Liver (tissue), 3 donors: ENCODE results near the gene FBXL15.

ENCODE experiments used
- GABPA ChIP-seq, 2 donors: IDR thresholded peaks in 1 of 2; conservative IDR thresholded peaks in 1 of 2; 2 replicates each; pipeline ENCODE4 v1.6.1; 2016; ENCODE audit warnings: antibody characterized with exemption in 2 of 2, mild to moderate bottlenecking in 1 of 2, moderate library complexity in 1 of 2
- HNF4G ChIP-seq: IDR thresholded peaks from 2 replicates; pipeline ENCODE4 v1.6.1; 2016; ENCODE audit warnings: antibody characterized with exemption
- JUND ChIP-seq, 2 donors: IDR thresholded peaks; 2 replicates each; pipeline ENCODE4 v1.6.1; 2016; ENCODE audit warnings: antibody characterized with exemption in 2 of 2
- NR2F2 ChIP-seq: IDR thresholded peaks from 2 replicates; pipeline ENCODE4 v1.6.1; 2016; ENCODE audit warnings: antibody characterized with exemption
- RAD21 ChIP-seq, 2 donors: IDR thresholded peaks; 2 replicates each; pipeline ENCODE4 v1.6.1; 2016; ENCODE audit warnings: antibody characterized with exemption in 2 of 2, mild to moderate bottlenecking in 2 of 2
- TAF1 ChIP-seq: conservative IDR thresholded peaks from 2 replicates; pipeline ENCODE4 v1.6.1; 2016; ENCODE audit warnings: antibody characterized with exemption, mild to moderate bottlenecking
- YY1 ChIP-seq: IDR thresholded peaks from 2 replicates; pipeline ENCODE4 v1.6.1; 2016; ENCODE audit warnings: antibody characterized with exemption, mild to moderate bottlenecking
- TF ChIP-seq, protein P1 (sequence below): IDR thresholded peaks from 2 replicates; pipeline ENCODE4 v1.6.1; 2016; ENCODE audit warnings: antibody characterized with exemption, mild to moderate bottlenecking
- TF ChIP-seq, protein P2 (sequence below): IDR thresholded peaks from 2 replicates; pipeline ENCODE4 v1.6.1; 2016; ENCODE audit warnings: antibody characterized with exemption
- TF ChIP-seq, protein P3 (sequence below): fragments of 150-350 bp; IDR thresholded peaks from 2 replicates; pipeline ENCODE4 v1.5.1; 2017; ENCODE audit warnings: improper control_type of control experiment, low read depth, low read length; ENCODE audit not compliant: missing input control
- TF ChIP-seq, protein P4 (sequence below): IDR thresholded peaks from 2 replicates; pipeline ENCODE4 v1.6.1; 2016; ENCODE audit warnings: antibody characterized with exemption
- TF ChIP-seq, protein P5 (sequence below): IDR thresholded peaks from 2 replicates; pipeline ENCODE4 v1.6.1; 2016; ENCODE audit warnings: antibody characterized with exemption
- donor health status: healthy.
- donor health status: healthy.

DNA sequence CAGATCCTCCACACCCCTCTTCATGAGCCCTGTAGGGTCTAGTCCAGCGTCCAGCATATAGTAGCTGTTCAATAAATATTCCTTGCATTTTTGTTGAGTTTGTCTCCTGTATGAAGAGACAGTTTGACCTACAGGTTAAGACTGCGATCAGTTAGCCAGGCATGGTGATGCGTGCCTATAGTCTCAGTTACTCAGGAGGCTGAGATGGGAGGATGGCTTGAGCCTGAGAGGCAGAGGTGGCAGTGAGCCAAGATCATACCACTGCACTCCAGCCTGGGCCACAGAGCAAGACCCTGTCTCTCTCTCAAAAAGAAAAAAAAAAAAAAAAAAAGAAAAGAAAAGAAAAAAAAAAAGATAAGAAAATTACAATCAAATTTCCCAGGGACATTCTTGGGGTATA, 16.9 kb downstream of the FBXL15 start:
- TF ChIP-seq, protein P1, sequence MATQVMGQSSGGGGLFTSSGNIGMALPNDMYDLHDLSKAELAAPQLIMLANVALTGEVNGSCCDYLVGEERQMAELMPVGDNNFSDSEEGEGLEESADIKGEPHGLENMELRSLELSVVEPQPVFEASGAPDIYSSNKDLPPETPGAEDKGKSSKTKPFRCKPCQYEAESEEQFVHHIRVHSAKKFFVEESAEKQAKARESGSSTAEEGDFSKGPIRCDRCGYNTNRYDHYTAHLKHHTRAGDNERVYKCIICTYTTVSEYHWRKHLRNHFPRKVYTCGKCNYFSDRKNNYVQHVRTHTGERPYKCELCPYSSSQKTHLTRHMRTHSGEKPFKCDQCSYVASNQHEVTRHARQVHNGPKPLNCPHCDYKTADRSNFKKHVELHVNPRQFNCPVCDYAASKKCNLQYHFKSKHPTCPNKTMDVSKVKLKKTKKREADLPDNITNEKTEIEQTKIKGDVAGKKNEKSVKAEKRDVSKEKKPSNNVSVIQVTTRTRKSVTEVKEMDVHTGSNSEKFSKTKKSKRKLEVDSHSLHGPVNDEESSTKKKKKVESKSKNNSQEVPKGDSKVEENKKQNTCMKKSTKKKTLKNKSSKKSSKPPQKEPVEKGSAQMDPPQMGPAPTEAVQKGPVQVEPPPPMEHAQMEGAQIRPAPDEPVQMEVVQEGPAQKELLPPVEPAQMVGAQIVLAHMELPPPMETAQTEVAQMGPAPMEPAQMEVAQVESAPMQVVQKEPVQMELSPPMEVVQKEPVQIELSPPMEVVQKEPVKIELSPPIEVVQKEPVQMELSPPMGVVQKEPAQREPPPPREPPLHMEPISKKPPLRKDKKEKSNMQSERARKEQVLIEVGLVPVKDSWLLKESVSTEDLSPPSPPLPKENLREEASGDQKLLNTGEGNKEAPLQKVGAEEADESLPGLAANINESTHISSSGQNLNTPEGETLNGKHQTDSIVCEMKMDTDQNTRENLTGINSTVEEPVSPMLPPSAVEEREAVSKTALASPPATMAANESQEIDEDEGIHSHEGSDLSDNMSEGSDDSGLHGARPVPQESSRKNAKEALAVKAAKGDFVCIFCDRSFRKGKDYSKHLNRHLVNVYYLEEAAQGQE = no peak
- TF ChIP-seq, protein P2, sequence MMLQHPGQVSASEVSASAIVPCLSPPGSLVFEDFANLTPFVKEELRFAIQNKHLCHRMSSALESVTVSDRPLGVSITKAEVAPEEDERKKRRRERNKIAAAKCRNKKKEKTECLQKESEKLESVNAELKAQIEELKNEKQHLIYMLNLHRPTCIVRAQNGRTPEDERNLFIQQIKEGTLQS = no peak
- TF ChIP-seq, protein P3, sequence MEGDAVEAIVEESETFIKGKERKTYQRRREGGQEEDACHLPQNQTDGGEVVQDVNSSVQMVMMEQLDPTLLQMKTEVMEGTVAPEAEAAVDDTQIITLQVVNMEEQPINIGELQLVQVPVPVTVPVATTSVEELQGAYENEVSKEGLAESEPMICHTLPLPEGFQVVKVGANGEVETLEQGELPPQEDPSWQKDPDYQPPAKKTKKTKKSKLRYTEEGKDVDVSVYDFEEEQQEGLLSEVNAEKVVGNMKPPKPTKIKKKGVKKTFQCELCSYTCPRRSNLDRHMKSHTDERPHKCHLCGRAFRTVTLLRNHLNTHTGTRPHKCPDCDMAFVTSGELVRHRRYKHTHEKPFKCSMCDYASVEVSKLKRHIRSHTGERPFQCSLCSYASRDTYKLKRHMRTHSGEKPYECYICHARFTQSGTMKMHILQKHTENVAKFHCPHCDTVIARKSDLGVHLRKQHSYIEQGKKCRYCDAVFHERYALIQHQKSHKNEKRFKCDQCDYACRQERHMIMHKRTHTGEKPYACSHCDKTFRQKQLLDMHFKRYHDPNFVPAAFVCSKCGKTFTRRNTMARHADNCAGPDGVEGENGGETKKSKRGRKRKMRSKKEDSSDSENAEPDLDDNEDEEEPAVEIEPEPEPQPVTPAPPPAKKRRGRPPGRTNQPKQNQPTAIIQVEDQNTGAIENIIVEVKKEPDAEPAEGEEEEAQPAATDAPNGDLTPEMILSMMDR = no peak
- TF ChIP-seq JUND (IDR thresholded peaks at IDR 0.05) (no peak), RAD21 (IDR thresholded peaks at IDR 0.05) (no peak), NR2F2 (no peak), YY1 (no peak), GABPA (IDR thresholded peaks at IDR 0.05 in 1 of 2, conservative IDR thresholded peaks at IDR 0.05 in 1 of 2) (no peak), HNF4G (no peak), TAF1 (no peak)
- TF ChIP-seq, protein P4, sequence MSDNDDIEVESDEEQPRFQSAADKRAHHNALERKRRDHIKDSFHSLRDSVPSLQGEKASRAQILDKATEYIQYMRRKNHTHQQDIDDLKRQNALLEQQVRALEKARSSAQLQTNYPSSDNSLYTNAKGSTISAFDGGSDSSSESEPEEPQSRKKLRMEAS = no peak
- TF ChIP-seq, protein P5, sequence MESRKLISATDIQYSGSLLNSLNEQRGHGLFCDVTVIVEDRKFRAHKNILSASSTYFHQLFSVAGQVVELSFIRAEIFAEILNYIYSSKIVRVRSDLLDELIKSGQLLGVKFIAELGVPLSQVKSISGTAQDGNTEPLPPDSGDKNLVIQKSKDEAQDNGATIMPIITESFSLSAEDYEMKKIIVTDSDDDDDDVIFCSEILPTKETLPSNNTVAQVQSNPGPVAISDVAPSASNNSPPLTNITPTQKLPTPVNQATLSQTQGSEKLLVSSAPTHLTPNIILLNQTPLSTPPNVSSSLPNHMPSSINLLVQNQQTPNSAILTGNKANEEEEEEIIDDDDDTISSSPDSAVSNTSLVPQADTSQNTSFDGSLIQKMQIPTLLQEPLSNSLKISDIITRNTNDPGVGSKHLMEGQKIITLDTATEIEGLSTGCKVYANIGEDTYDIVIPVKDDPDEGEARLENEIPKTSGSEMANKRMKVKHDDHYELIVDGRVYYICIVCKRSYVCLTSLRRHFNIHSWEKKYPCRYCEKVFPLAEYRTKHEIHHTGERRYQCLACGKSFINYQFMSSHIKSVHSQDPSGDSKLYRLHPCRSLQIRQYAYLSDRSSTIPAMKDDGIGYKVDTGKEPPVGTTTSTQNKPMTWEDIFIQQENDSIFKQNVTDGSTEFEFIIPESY = no peak
